ENCODE results near the gene RPRD1B. TPM values are rescaled to one million over a fixed set of nuclear protein-coding genes. Genes with fewer than 3 reads are reported as not detected.

Gene RPRD1B
- total and polyA plus RNA-seq, 3 donors from 2014 or later = 30.4 to 50.5 (median 41.9) TPM

GRCh38 chr20:38062890-38063289, 29.3 kb downstream of the RPRD1B start:
- intact Hi-C loops (cut with DNase I; ENCODE audit: low total_unique reads) = loop anchor here (10.0 kb wide), 2 partner anchors 102 to 162 kb away; partner anchors contain the start of gene TGM2
- H3K4me1 ChIP-seq = no peaks in the 10 kb centered on the region
- no peak overlapping the region for H3K27ac ChIP-seq
- no peak for TF ChIP-seq POLR2A (IDR thresholded peaks at IDR 0.05)
- TF ChIP-seq CTCF (IDR thresholded peaks at IDR 0.05) = no peak
- H3K9me3 ChIP-seq = no peaks in the 10 kb centered on the region
- no peaks in the 10 kb centered on the region for H3K27me3 ChIP-seq
- DNase-seq = no peak
- 69 to 72% methylated on average over 5 of the region's 5 CpGs for WGBS, 2 donors
- no peak overlapping the region for H3K4me3 ChIP-seq
- no peaks in the 10 kb centered on the region for H3K36me3 ChIP-seq (ENCODE audit: low read depth, missing control alignments)

- Histone ChIP-seq H3K4me3 (no peak overlapping the region), H3K27ac (no peak overlapping the region), H3K9me3 (no peaks in the 10 kb centered on the region), H3K4me1 (no peaks in the 10 kb centered on the region), H3K36me3 (ENCODE audit: low read depth, missing control alignments) (no peaks in the 10 kb centered on the region), H3K27me3 (no peaks in the 10 kb centered on the region)
- TF ChIP-seq CTCF (IDR thresholded peaks at IDR 0.05) (no peak), POLR2A (IDR thresholded peaks at IDR 0.05) (no peak)
- no peak for DNase-seq
- 82 to 85% methylated on average over 7 of the region's 7 CpGs for WGBS, 2 donors
- intact Hi-C loops (cut with DNase I; ENCODE audit: low total_unique reads) = loop anchor here (10.0 kb wide), 2 partner anchors 101 to 161 kb away; partner anchors contain the start of gene TGM2
These were observed 30.5 kb downstream of the RPRD1B start for GRCh38 chr20:38063911-38064530.

GRCh38 chr20:38065764-38066375, 32.3 kb downstream of the RPRD1B start:
- no peak for TF ChIP-seq POLR2A (IDR thresholded peaks at IDR 0.05)
- no peak for TF ChIP-seq CTCF (IDR thresholded peaks at IDR 0.05)
- H3K27me3 ChIP-seq = no peaks in the 10 kb centered on the region
- H3K36me3 ChIP-seq (ENCODE audit: low read depth, missing control alignments) = no peaks in the 10 kb centered on the region
- 75 to 82% methylated on average over 10 of the region's 10 CpGs for WGBS, 2 donors
- H3K9me3 ChIP-seq = no peaks in the 10 kb centered on the region
- no peaks in the 10 kb centered on the region for H3K4me1 ChIP-seq
- no peak for DNase-seq
- no peak overlapping the region for H3K4me3 ChIP-seq
- H3K27ac ChIP-seq = no peak overlapping the region
- intact Hi-C loops (cut with DNase I; ENCODE audit: low total_unique reads) = loop anchor here (10.0 kb wide), 2 partner anchors 99 to 159 kb away; partner anchors contain the start of gene TGM2

GRCh38 chr20:38066969-38067716, 33.6 kb downstream of the RPRD1B start:
- Histone ChIP-seq H3K27me3 (no peaks in the 10 kb centered on the region), H3K9me3 (no peaks in the 10 kb centered on the region), H3K27ac (no peak overlapping the region), H3K36me3 (ENCODE audit: low read depth, missing control alignments) (no peaks in the 10 kb centered on the region), H3K4me3 (no peak overlapping the region), H3K4me1 (no peaks in the 10 kb centered on the region)
- 70 to 71% methylated on average over 9 of the region's 9 CpGs for WGBS, 2 donors
- no peak for TF ChIP-seq CTCF (IDR thresholded peaks at IDR 0.05)
- TF ChIP-seq POLR2A (IDR thresholded peaks at IDR 0.05) = no peak
- intact Hi-C loops (cut with DNase I; ENCODE audit: low total_unique reads) = loop anchor here (10.0 kb wide), 2 partner anchors 98 to 158 kb away; partner anchors contain the start of gene TGM2
- no peak for DNase-seq
